Prostate gland (tissue), 2 donors: Measurements from ENCODE around the gene ASGR1.

ENCODE experiments used
- POLR2AphosphoS5 ChIP-seq: sonication (generic); formaldehyde crosslinking; IDR thresholded peaks from one replicate; pipeline ENCODE4 v1.6.1; 2017; ENCODE audit warnings: antibody characterized with exemption
- TF ChIP-seq, protein P1 (sequence below), 4 experiments: fragments of 200-600 bp in 2 of 4; fragments of 450-650 bp in 2 of 4; sonication (generic) in 2 of 4; IDR thresholded peaks; 1 replicate in 3 of 4; 2 replicates in 1 of 4; pipeline ENCODE4 v1.5.1; 2016 to 2019; ENCODE audit warnings: antibody characterized with exemption in 4 of 4, mild to moderate bottlenecking in 2 of 4, moderate library complexity in 2 of 4

DNA sequence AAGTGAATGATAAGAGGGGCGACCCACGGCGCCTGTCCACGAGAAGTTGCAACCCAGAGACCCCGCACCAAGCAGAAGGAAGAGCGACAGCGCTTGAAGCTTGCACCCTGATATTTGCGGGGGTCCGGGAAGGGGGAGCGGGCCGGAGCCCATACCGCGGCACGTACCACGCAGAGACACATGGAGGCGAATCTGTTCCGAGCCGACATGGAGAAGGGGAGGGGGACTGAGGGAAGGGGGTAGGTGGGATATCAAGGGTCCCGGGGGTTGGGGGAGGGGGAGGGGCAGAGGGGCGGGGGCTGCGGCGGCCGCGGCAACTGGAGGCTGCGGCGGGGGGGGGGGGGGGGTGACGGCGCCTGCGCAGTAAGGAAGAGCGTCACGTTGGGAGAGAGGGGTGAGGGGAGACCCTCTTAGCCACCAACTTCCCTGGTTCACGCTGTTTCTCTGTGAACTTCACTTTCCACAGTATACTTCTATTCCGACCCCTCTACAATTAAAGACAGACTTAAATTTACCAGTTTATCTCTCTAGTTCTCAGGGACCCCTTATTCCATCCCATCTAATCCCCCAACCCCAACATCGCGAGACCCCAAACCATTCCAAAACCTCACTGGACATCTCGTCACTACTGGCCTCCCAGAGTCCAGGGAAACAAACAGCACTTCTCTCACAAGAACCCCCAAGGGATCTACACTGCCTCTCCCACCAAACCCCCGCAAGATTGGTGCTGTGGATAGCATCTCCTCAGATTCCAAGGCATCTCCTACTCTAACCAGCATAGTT is 32.5 kb upstream of the ASGR1 start:
- TF ChIP-seq, protein P1, sequence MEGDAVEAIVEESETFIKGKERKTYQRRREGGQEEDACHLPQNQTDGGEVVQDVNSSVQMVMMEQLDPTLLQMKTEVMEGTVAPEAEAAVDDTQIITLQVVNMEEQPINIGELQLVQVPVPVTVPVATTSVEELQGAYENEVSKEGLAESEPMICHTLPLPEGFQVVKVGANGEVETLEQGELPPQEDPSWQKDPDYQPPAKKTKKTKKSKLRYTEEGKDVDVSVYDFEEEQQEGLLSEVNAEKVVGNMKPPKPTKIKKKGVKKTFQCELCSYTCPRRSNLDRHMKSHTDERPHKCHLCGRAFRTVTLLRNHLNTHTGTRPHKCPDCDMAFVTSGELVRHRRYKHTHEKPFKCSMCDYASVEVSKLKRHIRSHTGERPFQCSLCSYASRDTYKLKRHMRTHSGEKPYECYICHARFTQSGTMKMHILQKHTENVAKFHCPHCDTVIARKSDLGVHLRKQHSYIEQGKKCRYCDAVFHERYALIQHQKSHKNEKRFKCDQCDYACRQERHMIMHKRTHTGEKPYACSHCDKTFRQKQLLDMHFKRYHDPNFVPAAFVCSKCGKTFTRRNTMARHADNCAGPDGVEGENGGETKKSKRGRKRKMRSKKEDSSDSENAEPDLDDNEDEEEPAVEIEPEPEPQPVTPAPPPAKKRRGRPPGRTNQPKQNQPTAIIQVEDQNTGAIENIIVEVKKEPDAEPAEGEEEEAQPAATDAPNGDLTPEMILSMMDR (IDR thresholded peaks at IDR 0.05), result no peak
- no peak for TF ChIP-seq POLR2AphosphoS5
